Stimulated activated CD4-positive, alpha-beta T cell treated with anti-CD3 and anti-CD28 coated beads, TNF-alpha, amount 100 ng/mL, for 1 hour (primary cell): ENCODE data around the gene RTN4RL1.
A peak's percentile ranks its signal among the peaks of the same experiment; 100 is the strongest.

Source experiments
- DNase-seq, 3 donors: peaks; one replicate each; pipeline ENCODE4 v3.0.0-alpha.2; 2020; ENCODE audit warnings: low read depth in 3 of 3, low spot score in 1 of 3

Gene RTN4RL1

DNA sequence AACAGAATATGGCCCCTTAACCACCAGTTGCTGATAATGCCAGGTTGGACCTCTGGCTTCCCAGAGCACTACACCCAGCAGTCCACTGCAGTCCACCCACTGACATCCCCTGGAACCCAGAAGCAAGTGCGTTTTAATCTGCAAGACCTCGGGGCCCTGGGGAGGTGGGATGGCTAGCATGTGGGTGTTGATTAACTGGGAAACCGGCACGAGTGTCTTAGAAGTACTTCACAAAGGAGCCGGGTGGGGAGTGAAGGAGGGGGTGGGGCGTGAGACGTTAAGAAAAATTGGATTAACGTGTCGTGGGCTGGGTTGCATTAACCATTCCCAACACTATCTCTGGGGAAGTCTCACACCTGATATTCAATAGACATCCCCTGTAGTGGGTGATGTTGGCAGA is 23.7 kb upstream of the RTN4RL1 start:
- no peak for DNase-seq

- DNase-seq = no peak
These were observed 22.5 kb upstream of the RTN4RL1 start for GRCh38 chr17:2047590-2047989.

DNA sequence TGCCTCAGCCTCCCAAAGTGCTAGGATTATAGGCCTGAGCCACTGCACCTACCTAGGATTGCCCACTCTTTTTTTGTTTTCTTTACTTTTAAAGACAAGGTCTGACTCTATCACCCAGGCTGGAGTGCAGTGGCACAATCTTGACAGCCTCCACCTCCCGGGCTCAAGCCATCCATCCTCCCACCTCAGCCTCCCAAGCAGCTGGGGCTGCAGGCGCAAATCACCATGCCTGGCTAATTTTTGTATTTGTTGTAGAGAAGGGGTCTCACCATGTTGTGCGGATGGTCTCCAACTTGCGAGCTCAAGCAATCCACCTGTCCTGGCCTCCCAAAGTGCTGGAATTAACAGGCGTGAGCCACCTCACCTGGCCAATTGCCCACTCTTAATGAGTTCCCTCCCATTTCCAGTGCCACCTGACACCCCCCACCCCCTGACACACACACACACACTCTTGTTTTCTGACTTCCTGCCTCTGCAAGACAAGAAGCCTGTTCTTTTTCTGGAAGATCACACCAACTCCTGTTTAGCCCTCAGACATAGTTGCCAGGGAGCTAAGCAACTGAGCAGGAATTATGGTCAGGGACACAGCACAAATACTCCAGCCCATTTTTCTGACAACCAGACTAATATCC is 19.2 kb upstream of the RTN4RL1 start:
- DNase-seq = no peak

DNA sequence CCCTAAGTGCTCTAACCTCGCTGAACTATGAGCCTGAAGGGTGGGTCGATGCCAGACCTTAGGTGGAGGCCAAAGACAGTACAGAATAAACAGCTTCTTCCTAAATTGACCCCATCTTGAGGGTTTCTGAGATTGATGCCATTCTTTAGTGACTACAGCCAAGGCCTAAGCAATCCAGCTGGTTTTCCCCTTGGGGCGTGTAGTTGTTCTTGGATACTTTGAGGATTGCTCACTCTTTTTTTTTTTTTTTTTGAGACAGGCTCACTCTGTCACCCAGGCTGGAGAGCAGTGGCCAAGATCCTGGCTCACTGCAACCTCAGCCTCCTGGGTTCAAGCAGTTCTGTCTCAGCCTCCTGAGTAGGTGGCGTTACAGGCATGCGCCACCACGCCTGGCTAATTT is 18.7 kb upstream of the RTN4RL1 start:
- no peak for DNase-seq

DNA sequence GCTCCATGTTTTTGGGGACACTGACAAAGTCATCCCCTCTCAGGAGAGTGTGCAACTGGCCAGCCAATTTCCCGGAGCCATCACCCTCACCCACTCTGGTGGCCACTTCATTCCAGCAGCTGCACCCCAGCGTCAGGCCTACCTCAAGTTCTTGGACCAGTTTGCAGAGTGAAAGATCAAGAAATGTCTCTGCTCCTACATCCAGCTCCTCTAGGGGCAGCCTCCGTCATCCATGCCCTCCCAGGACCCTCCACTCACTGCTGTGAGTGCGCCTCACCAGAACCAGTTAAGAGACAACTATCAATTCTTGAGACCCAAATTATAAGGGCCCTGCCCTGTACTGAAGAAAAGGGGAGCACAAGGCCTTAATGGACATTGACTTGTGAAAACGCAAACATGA is 17.8 kb upstream of the RTN4RL1 start:
- no peak for DNase-seq

- no peak for DNase-seq
These were observed 17.3 kb upstream of the RTN4RL1 start for GRCh38 chr17:2042390-2042847.

GRCh38 chr17:2041561-2042389 is 16.6 kb upstream of the RTN4RL1 start, which contains the start of gene OVCA2:
Gene OVCA2 (plus strand): TSS chr17:2042022. CDS start chr17:2042048, 26 bp downstream.
- DNase-seq = peak; percentile 94 to 97 (median 95)

GRCh38 chr17:2040942-2041560 is 15.9 kb upstream of the RTN4RL1 start:
- no peak for DNase-seq

DNA sequence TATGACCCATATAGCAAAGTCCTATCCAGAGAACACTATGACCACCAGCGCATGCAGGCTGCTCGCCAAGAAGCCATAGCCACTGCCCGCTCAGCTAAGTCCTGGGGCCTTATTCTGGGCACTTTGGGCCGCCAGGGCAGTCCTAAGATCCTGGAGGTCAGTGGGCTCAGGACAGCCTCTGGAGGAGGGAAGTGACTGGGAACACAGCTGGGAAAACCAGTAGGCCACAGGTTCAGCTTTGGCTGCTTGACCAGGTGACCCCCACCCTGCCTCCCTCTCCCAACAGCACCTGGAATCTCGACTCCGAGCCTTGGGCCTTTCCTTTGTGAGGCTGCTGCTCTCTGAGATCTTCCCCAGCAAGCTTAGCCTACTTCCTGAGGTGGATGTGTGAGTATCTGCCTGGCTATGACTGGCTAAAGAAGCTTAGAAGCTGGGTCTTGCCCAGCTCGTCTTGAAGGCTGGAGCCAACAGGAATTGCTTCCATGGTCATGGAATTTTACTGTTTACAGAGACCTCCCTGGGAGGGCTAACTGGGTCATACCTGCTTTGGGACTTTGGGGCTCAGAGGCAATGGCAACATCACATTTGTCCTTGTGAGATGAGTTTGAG is 15.2 kb upstream of the RTN4RL1 start:
- DNase-seq = no peak

- no peak for DNase-seq
These were observed 12.0 kb upstream of the RTN4RL1 start for GRCh38 chr17:2037155-2037554.

GRCh38 chr17:2035541-2036488 is 10.7 kb upstream of the RTN4RL1 start:
- DNase-seq = no peak

DNA sequence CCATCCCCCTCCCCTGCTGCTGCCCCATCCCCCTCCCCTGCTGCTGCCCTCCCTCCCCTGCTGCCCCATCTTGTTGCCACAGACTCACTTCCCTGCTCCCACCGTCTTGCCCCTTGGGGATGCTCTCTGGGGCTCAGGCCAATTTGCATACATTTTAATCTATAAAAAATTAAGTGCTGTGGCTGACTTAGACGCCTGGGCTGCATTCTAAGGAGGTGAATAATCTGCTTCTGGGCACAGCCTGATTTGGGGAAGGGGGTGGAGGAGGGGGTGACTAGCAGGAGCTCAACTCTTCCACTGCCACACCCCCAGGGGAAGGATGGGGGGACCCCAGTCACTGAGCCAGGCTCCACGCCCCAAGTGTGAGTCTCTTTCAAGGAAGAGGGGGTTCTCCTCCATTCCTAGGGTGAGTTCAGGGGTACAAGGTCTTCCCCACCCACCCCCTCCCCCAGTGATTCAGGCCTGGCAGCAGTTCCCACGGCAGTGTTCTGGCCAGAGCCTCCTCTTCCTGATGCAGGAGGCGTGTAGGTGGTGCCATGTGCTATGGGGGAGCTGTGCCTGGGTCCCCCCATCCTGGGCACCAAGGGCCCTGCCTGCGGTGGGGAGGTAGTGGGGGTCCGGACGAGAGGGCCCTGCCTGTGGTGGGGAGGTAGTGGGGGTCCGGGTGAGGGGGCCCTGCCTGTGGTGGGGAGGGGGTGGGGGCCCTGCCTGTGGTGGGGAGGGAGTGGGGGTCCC is 9.8 kb upstream of the RTN4RL1 start:
- no peak for DNase-seq

GRCh38 chr17:2034157-2034556 is 9.0 kb upstream of the RTN4RL1 start:
- DNase-seq = no peak

DNA sequence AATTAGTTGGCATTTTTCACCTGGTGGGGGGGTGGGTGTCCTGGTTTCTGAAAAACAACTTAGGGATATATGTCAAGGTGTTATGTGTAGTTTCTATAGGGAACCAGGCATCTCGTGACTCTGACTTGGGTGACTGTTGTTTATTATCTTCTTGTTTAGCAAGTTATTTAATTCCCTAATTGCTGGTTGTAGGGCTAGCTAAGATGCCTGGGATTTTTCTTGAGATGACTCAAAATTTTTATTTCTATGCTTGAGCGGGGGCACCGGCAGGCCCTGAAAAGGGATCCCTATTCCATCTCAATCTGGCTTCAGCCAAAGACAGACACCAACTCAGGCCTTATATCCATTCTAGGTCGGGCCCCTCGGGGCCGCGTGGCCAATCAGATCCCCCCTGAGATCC is 8.0 kb upstream of the RTN4RL1 start:
- DNase-seq = no peak

DNA sequence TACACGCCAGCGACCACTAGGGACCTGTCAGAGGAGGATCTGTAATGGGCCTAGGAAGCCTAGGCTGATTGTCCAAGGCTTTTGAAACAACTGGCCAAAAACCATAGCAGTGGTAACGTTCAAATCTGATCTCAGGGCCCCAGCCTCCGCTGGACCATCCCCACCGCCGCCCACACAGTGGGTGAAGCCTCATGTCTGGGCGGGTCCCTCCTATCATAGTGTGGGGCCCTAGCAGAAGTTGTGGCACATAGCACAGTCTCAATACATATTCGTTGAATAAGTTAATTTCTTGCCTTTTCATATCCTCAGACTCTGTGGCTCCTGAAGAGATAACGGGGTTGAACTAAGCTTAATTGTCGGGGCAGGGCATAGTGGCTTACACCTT is 5.6 kb upstream of the RTN4RL1 start:
- DNase-seq = no peak

GRCh38 chr17:2029911-2030778 is 5.0 kb upstream of the RTN4RL1 start, which contains the start of gene DPH1:
Gene DPH1 (plus strand): TSS chr17:2030153. CDS start chr17:2030170, 17 bp downstream.
- peak; percentile 52 to 83 (median 75) for DNase-seq

GRCh38 chr17:2028737-2029136 is 3.6 kb upstream of the RTN4RL1 start:
- DNase-seq = no peak

DNA sequence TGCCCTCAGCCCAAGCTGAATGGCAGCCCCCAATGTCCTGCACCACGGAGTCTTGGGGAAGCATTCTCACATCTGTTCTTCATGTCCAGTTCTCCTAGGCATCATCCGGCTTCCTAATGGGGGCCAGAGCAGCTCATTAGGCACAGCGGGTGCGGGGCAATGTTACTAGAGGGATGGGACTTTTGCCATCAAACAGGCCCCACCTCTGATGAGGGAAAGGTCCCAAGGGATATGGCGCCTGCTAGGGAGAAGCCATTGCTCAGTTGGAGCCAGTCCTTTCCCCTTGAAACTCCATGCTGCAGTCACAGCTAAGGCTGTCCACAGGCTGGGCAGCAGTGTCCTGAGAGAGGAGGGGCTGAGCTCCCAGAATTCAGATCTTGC is 3.1 kb upstream of the RTN4RL1 start:
- DNase-seq = no peak
